ENCODE data around the gene MINDY4B.

GRCh38 chr3:150890295-150890694 is 14.9 kb downstream of the MINDY4B start:
- no peak for TF ChIP-seq CTCF (IDR thresholded peaks at IDR 0.05; ENCODE audit: insufficient read depth, low read length)
- no peak for TF ChIP-seq GABPA (IDR thresholded peaks at IDR 0.05; ENCODE audit: low read depth)
- TF ChIP-seq POLR2AphosphoS5 (IDR thresholded peaks at IDR 0.05; ENCODE audit: low read depth) = no peak
- no peak for TF ChIP-seq SPI1 (IDR thresholded peaks at IDR 0.05; ENCODE audit: borderline replicate concordance, low read depth)
